Kidney epithelial cell (primary cell): ENCODE results near the gene RPS6KA5. TPM values are rescaled to one million over a fixed set of nuclear protein-coding genes. Genes with fewer than 3 reads are reported as not detected.

Experiments used
- DNase-seq: peaks from one replicate; pipeline ENCODE4 v3.0.0-alpha.2; 2010; ENCODE audit warnings: low read depth
- H3K27me3 ChIP-seq: 2 replicates; pipeline ENCODE4 v1.6.0; 2011; ENCODE audit warnings: low read length; ENCODE audit not compliant: control insufficient read depth, insufficient read depth
- H3K36me3 ChIP-seq: 2 replicates; pipeline ENCODE4 v1.5.1; 2011; ENCODE audit warnings: low read length; ENCODE audit not compliant: control insufficient read depth, insufficient read depth
- H3K4me3 ChIP-seq: 2 replicates; pipeline ENCODE4 v1.5.1; 2011; ENCODE audit warnings: low read depth, mild to moderate bottlenecking, control low read depth, low read length
- CTCF ChIP-seq: IDR thresholded peaks from 2 replicates; pipeline ENCODE4 v1.5.1; 2011; ENCODE audit warnings: mild to moderate bottlenecking, moderate library complexity, low read length, control low read depth, inconsistent platforms; ENCODE audit not compliant: insufficient read depth, poor library complexity, severe bottlenecking
- total RNA-seq: library from RNA; depleted of rRNA; stranded (reverse); fragments of >200 nt; gene quantifications from 2 replicates; pipeline ENCODE4 v1.2.3, GENCODE V29; 2015

The RPS6KA5 gene
- total RNA-seq, 1 donor from 2014 or later, result 3.7 TPM

GRCh38 chr14:91019673-91020072, 40.8 kb downstream of the RPS6KA5 start:
- no peak for TF ChIP-seq CTCF
- no peaks in the 10 kb centered on the region for H3K36me3 ChIP-seq
- H3K27me3 ChIP-seq, result no peaks in the 10 kb centered on the region
- DNase-seq, result no peak
- no peak overlapping the region for H3K4me3 ChIP-seq

- no peak overlapping the region for H3K4me3 ChIP-seq
- no peak for DNase-seq
- H3K27me3 ChIP-seq, result no peaks in the 10 kb centered on the region
- no peak for TF ChIP-seq CTCF
- H3K36me3 ChIP-seq, result no peaks in the 10 kb centered on the region
Observed at GRCh38 chr14:91018481-91018880, 42.0 kb downstream of the RPS6KA5 start.

GRCh38 chr14:91016800-91017410, 43.5 kb downstream of the RPS6KA5 start:
- no peak for TF ChIP-seq CTCF
- DNase-seq, result no peak
- no peaks in the 10 kb centered on the region for H3K27me3 ChIP-seq

GRCh38 chr14:91015435-91015834, 45.0 kb downstream of the RPS6KA5 start:
- Histone ChIP-seq H3K36me3 (no peaks in the 10 kb centered on the region), H3K4me3 (no peak overlapping the region)
- no peak for TF ChIP-seq CTCF

More at GRCh38 chr14:91016800-91017410, 43.5 kb downstream of the RPS6KA5 start:
- Histone ChIP-seq H3K4me3 (no peak overlapping the region), H3K36me3 (no peaks in the 10 kb centered on the region)

GRCh38 chr14:91012045-91012444, 48.4 kb downstream of the RPS6KA5 start:
- DNase-seq, result no peak
- H3K36me3 ChIP-seq, result no peaks in the 10 kb centered on the region
- no peak overlapping the region for H3K4me3 ChIP-seq
- no peak for TF ChIP-seq CTCF
- no peaks in the 10 kb centered on the region for H3K27me3 ChIP-seq

More at GRCh38 chr14:91015435-91015834, 45.0 kb downstream of the RPS6KA5 start:
- no peaks in the 10 kb centered on the region for H3K27me3 ChIP-seq
- no peak for DNase-seq

GRCh38 chr14:91010153-91010533, 50.3 kb downstream of the RPS6KA5 start:
- DNase-seq, result no peak
- no peaks in the 10 kb centered on the region for H3K36me3 ChIP-seq
- TF ChIP-seq CTCF, result no peak
- no peaks in the 10 kb centered on the region for H3K27me3 ChIP-seq
- no peak overlapping the region for H3K4me3 ChIP-seq
